ENCODE measurements around the gene EVC2. TPM values are rescaled to one million over a fixed set of nuclear protein-coding genes. Genes with fewer than 3 reads are reported as not detected.

EVC2 gene
- total and polyA plus RNA-seq, 9 of the 15 experiments (the other 6 are each of a cell fraction or from before 2014, with no cell fraction given), result 0.03 to 0.55 (median 0.38) TPM; not detected in 1

DNA sequence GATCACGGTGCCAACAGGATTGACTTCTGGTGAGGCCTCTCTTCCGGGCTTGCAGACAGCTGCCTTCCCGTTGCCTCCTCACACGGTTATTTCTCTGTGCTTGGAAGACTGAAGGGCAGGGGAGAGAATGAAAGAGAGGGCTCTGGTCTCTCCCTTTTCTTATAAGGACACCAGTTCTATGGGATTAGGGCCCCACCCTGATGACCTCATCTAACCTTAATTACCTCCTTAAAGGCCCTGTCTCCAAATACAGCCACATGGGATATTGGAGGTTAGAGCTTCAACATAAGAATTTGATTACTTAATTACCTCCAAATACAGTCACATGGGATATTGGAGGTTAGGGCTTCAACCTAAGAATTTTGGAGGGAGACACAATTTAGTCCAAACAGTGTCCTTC is 49.2 kb upstream of the EVC2 start:
- Histone ChIP-seq H3K79me2 (ENCODE audit: control insufficient read depth, insufficient read depth, low read length) (no peaks in the 10 kb centered on the region), H3K9ac (ENCODE audit: insufficient read depth in 1 of 2, low read depth in 2 of 2, low read length in 2 of 2) (no peak overlapping the region), H3K4me1 (replicated peaks in 1 of 2; ENCODE audit: control insufficient read depth in 2 of 2, insufficient read depth in 2 of 2, low read length in 2 of 2) (peaks cover 0 to 7% of the 10 kb centered on the region in 2 experiments; a peak in 2 of 5 replicates), H4K20me1 (replicated peaks; ENCODE audit: control insufficient read depth, insufficient read depth, low read length) (no peaks in the 10 kb centered on the region; the same call in 1 of the 2 replicates), H3K27me3 (ENCODE audit: control insufficient read depth in 2 of 2, insufficient read depth in 2 of 2, low read length in 2 of 2) (peaks cover 0 to 10% of the 10 kb centered on the region in 2 experiments; a peak in 1 of 5 replicates), H3K4me3 (no peak overlapping the region), H2AFZ (ENCODE audit: low read depth, low read length) (no peak overlapping the region), H3K36me3 (ENCODE audit: control insufficient read depth, insufficient read depth, low read length) (no peaks in the 10 kb centered on the region), H3K4me2 (ENCODE audit: insufficient read depth, low read length) (no peak overlapping the region), H3K27ac (ENCODE audit: extremely low read depth, low read depth, low read length) (no peak overlapping the region), H3K9me1 (ENCODE audit: control insufficient read depth, insufficient read depth, low read length) (no peaks in the 10 kb centered on the region), H3K9me3 (replicated peaks; ENCODE audit: control insufficient read depth, insufficient read depth, low read depth, low read length) (no peaks in the 10 kb centered on the region)
- no peak for TF ChIP-seq ASH1L (IDR thresholded peaks at IDR 0.05; ENCODE audit: borderline replicate concordance, low read depth, partially characterized antibody)
- TF ChIP-seq, protein P1, sequence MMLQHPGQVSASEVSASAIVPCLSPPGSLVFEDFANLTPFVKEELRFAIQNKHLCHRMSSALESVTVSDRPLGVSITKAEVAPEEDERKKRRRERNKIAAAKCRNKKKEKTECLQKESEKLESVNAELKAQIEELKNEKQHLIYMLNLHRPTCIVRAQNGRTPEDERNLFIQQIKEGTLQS (IDR thresholded peaks at IDR 0.05), result peak; percentile 22
- TF ChIP-seq, protein P1 (CRISPR knock-in tag; conservative IDR thresholded peaks at IDR 0.05), result no peak
- ChIA-PET POLR2A (interaction anchor here (0.7 kb wide), 1 partner anchor 363 kb away, joined by 3 read pairs; no protein-coding TSS in a partner anchor), CTCF (ENCODE audit: low intra/inter-chr PET ratio) (no interaction called here)
- no TSS peak for BruUV-seq (replicated peaks)
- intact Hi-C loops (cut with micrococcal nuclease) (no loop called here), in situ Hi-C loops (cut with MboI) (no loop called here)
- ATAC-seq (no peak), DNase-seq (ENCODE audit: extremely low read depth in 1 of 4, low spot score in 3 of 4) (no peak), FAIRE-seq (no peak)
- 20% methylated on average over 3 of the region's 4 CpGs for WGBS (ENCODE audit: insufficient coverage, low coverage, missing lambda C conversion rate)

- H4K20me1 ChIP-seq (replicated peaks; ENCODE audit: control insufficient read depth, insufficient read depth, low read length), result no peaks in the 10 kb centered on the region; the same call in 1 of the 2 replicates
- no peak overlapping the region for H2AFZ ChIP-seq (ENCODE audit: low read depth, low read length)
- H3K4me1 ChIP-seq (replicated peaks in 1 of 2; ENCODE audit: control insufficient read depth in 2 of 2, insufficient read depth in 2 of 2, low read length in 2 of 2), result peaks cover 0 to 7% of the 10 kb centered on the region in 2 experiments; a peak in 2 of 5 replicates
- no peaks in the 10 kb centered on the region for H3K9me3 ChIP-seq (replicated peaks; ENCODE audit: control insufficient read depth, insufficient read depth, low read depth, low read length)
- DNase-seq (ENCODE audit: extremely low read depth in 1 of 4, low spot score in 3 of 4), result no peak
- intact Hi-C loops (cut with micrococcal nuclease), result no loop called here
- CTCF ChIA-PET (ENCODE audit: low intra/inter-chr PET ratio), result no interaction called here
- POLR2A ChIA-PET, result interaction anchor here (0.6 kb wide), 1 partner anchor 18 kb away, joined by 3 read pairs; no protein-coding TSS in a partner anchor
- in situ Hi-C loops (cut with MboI), result no loop called here
- H3K4me2 ChIP-seq (ENCODE audit: insufficient read depth, low read length), result no peak overlapping the region
- no peaks in the 10 kb centered on the region for H3K9me1 ChIP-seq (ENCODE audit: control insufficient read depth, insufficient read depth, low read length)
- no peak overlapping the region for H3K4me3 ChIP-seq
- H3K79me2 ChIP-seq (ENCODE audit: control insufficient read depth, insufficient read depth, low read length), result no peaks in the 10 kb centered on the region
- no peaks in the 10 kb centered on the region for H3K36me3 ChIP-seq (ENCODE audit: control insufficient read depth, insufficient read depth, low read length)
- ATAC-seq, result no peak
- no peak overlapping the region for H3K27ac ChIP-seq (ENCODE audit: extremely low read depth, low read depth, low read length)
- peaks cover 0 to 10% of the 10 kb centered on the region in 2 experiments; a peak in 1 of 5 replicates for H3K27me3 ChIP-seq (ENCODE audit: control insufficient read depth in 2 of 2, insufficient read depth in 2 of 2, low read length in 2 of 2)
- WGBS (ENCODE audit: insufficient coverage, low coverage, missing lambda C conversion rate), result 14% methylated on average over 6 of the region's 7 CpGs
- TF ChIP-seq ZBTB8A (IDR thresholded peaks at IDR 0.05; ENCODE audit: partially characterized antibody) (no peak), RBM25 (IDR thresholded peaks at IDR 0.05; ENCODE audit: low read depth, low read length, severe bottlenecking) (peak; percentile 23), BCOR (IDR thresholded peaks at IDR 0.05) (0 out of 2 replicates have a peak, but pooled peaks have one; percentile 37), ESRRA (IDR thresholded peaks at IDR 0.05; ENCODE audit: borderline replicate concordance, low read depth) (peak; percentile 33; the same call in 1 of the 2 replicates)
- BruUV-seq (replicated peaks), result no TSS peak
- FAIRE-seq, result no peak
- no peak overlapping the region for H3K9ac ChIP-seq (ENCODE audit: insufficient read depth in 1 of 2, low read depth in 2 of 2, low read length in 2 of 2)
These were observed 48.7 kb upstream of the EVC2 start for GRCh38 chr4:5757091-5757490.
